HG02885 (cell line): Measurements from ENCODE around the gene EDN2.

ENCODE experiments used
- ATAC-seq: cut with Tn5 transposase; IDR thresholded peaks from one replicate; pipeline ENCODE4 v1.9.1; 2021; ENCODE audit warnings: mild to moderate bottlenecking; ENCODE audit not compliant: unreplicated experiment, poor library complexity

The EDN2 gene

GRCh38 chr1:41500378-41500777 is 15.9 kb upstream of the EDN2 start:
- no peak for ATAC-seq

GRCh38 chr1:41499591-41499990 is 15.1 kb upstream of the EDN2 start:
- ATAC-seq, result no peak

- ATAC-seq, result no peak
Observed at GRCh38 chr1:41498804-41499203, 14.3 kb upstream of the EDN2 start.

DNA sequence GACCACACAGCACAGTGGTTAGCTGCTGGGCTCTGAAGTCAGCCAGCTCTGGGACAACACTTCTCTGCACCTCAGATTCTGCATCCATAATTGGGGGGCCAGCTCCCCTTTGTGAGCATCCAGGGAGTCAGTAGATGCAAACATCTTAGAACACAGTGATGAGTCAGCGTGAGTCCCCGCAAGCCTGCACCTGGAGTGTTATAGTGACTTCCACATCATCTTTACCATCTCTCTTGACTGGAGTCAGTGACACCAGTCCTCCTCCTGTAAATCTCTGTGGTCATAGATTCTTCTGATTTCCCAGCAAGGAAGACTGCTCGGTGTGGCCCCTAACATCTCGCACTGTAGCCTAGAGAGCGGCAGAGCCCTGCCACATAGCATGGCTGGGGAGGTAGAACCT is 13.9 kb upstream of the EDN2 start:
- no peak for ATAC-seq

GRCh38 chr1:41497461-41498030 is 13.1 kb upstream of the EDN2 start:
- ATAC-seq, result no peak

GRCh38 chr1:41497056-41497440 is 12.6 kb upstream of the EDN2 start:
- no peak for ATAC-seq

DNA sequence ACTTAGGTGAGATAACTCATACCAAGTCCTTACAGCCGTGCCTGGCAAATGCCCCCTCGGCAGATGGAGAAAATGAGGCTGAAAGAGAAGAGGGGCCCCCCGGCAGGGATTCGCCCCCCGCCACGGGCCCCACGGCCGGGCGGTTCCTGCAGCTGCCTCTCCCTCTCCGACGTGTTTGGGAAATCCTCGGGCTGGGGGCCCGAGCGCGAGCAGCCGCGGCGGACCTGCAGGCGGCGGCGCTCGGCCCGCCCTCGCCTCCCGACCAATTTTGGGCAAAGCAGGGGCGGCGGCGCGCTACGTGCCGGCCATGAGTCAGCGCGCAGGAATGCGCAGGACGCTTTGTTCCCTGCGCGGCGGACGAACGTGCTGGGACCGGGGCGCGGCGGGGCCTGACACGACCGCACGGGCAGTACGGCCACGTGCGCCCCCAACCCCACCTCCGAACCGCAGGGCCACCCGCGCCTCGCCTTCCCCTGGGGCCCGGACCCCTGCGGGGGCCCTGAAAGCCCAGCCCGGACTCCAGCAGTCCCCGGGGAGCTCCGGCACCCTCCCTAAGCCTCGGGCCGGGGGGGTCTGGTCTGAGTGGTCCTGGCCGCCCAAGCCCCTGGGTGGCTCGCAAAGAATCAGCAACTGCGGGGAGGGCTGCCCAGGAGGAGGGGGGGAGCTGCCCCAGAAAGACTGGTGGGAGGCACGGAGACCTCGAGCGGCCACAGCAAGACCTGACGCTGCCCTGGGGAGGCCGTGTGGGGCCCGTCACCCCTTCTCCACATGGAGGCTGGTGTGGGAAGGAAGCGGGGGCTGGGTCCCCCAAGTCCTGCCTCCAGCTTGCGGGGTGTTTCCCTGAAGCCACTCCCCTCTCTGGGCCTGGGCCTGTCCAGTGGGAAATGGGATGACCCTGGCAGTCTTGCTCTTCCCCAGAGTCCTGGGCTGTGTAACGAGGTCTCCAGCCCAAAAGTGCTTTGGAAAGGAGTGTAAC is 11.9 kb upstream of the EDN2 start:
- ATAC-seq, result peak; percentile 45

DNA sequence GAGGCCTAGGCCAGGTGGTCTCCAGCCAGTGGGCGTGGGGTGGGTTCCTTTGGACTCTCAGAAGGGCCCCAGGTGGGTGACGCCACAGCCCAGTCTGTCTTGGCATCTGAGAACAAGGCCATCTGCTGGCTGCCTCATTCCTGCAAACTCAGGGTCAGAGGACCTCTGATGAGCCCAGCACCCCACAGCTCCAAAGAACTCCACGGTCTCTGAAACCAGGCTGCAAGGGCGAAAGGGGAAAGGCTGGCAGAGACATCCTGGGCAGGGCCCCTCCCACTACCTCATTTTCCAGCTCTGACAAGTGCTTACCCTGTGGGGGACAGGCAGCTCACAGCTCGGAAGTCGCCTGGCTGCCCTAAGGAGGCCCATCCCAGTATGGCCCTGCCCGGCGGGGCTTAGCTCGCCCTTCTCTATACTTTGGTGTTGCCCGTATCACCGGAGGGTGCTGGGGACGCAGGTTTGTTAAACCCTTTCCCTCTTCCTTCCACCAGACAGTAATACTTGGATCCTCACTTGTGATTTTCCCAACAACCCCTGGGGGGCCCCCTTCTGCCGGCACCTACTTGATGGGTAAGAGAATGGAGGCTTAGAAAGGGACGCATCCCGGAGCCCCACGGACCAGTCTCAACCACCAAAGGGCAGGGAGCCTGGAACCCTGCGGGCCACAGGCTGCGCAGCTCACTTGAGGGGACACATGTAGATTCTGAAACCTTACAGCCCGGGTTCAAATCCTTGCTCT is 10.9 kb upstream of the EDN2 start:
- ATAC-seq, result no peak

GRCh38 chr1:41494351-41495209 is 10.1 kb upstream of the EDN2 start:
- ATAC-seq, result no peak

GRCh38 chr1:41493626-41494350 is 9.3 kb upstream of the EDN2 start:
- no peak for ATAC-seq

- no peak for ATAC-seq
Observed at GRCh38 chr1:41493117-41493536, 8.6 kb upstream of the EDN2 start.

DNA sequence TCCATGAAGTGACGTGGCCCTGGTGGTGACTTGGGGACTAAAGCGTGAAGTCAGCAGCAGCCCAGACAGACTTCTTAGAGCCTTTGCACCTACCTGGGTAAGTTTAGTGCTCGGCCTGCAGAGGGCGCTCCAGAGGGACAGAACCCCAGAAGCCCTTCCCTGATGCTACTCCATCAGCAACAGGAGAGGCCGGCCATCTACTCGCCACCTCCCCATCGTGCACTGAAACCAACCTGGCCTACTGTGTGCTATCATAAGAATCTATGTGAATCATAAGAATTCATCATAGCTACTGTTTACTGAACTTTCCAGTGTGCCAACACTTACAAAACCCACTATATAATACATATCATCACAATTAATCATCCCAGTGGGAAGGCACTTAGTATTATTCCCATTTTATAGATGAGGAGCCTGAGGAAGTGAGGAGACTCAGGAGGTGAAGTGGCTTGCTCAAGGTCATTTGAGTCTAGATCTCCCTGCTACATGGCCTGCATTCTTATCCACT is 7.9 kb upstream of the EDN2 start:
- ATAC-seq, result no peak

- ATAC-seq, result no peak
Observed at GRCh38 chr1:41490911-41491310, 6.4 kb upstream of the EDN2 start.

- ATAC-seq, result no peak
Observed at GRCh38 chr1:41489561-41489960, 5.1 kb upstream of the EDN2 start.

DNA sequence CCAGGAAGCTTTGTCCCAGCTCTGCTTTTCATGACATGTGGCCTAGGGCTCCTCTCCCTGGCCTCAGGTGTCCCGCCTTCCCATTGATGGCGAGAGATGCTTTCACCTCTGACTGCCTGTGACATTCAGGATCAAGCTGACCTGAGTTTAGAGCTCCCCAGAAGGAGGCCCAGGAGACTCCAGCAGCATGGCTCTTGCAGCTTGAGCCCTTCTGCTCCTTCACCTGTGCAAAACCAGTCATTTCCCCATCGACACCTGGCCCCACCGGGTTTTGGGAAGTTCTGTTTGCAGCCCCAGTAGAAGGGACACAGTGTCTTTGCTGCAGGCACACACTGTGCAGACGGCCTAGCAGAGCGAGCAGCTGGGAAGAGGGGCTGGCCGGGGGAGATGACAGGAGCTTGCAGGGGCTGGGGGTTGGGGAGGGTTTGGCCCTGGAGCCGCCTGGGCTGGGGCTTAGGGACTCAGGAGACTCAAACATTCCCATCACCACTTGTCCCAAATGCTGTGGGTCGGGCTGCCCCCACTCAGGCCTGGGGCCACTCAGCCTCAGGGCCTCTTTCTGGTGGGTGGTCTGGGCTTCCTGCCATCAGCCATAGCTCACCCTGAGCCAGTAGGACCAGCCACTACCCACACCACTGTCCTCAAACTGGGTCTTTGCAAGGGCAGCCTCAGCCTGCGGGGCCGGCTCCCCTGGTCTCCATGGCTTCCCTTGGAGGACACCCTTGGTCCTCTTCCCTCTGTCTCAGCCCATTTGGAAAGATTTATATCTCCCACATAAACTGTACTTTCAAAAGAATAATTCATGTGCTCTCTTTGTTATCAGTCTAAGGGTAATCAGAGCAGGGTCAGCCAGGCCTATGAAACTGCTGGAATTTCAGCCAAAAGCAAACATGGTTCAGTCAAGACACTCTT is 3.8 kb upstream of the EDN2 start:
- no peak for ATAC-seq

- ATAC-seq, result peak; percentile 52
Observed at GRCh38 chr1:41487126-41488039, 2.9 kb upstream of the EDN2 start.

- ATAC-seq, result no peak
Observed at GRCh38 chr1:41486371-41487125, 2.1 kb upstream of the EDN2 start.
